Panc1 (cell line): ENCODE data around the gene ADARB2. TPM values are rescaled to one million over a fixed set of nuclear protein-coding genes. Genes with fewer than 3 reads are reported as not detected.

ENCODE experiments used
- ATAC-seq: fragments of 200-7000 bp; cut with Tn5 transposase; 2 replicates; pipeline ENCODE4 v1.9.1; 2020; ENCODE audit warnings: mild to moderate bottlenecking, moderate library complexity
- BruUV-seq: library from RNA; stranded (reverse); fragments of 400-500 nt; replicated peaks from 2 replicates; lab custom pipeline; 2021; lab: Mats Ljungman, UMichigan
- CTCF ChIA-PET: fragments of 300-600 bp; sonication (Branson Sonifier 250); formaldehyde crosslinking; loops from one replicate; lab custom pipeline; 2022; ENCODE audit warnings: antibody characterized with exemption; lab: Charles Lee
- POLR2A ChIA-PET: fragments of 300-600 bp; sonication (Branson Sonifier 250); formaldehyde crosslinking; loops from one replicate; lab custom pipeline; 2022; ENCODE audit warnings: antibody characterized with exemption; lab: Charles Lee
- DNase-seq: peaks from one replicate; pipeline ENCODE4 v3.0.0-alpha.2; 2010; ENCODE audit warnings: low read depth, low spot score
- H3K27ac ChIP-seq: 2 replicates; pipeline ENCODE4 v1.5.1; 2011; ENCODE audit warnings: mild to moderate bottlenecking, low read length, inconsistent platforms
- H3K27me3 ChIP-seq: fragments of 200-500 bp; sonication (Bioruptor generic); 2 replicates; pipeline ENCODE4 v1.6.0; 2014; ENCODE audit warnings: low read length, inconsistent platforms; ENCODE audit not compliant: control insufficient read depth, insufficient read depth
- H3K36me3 ChIP-seq: fragments of 200-500 bp; sonication (Bioruptor generic); 2 replicates; pipeline ENCODE4 v1.5.1; 2014; ENCODE audit warnings: inconsistent platforms, mild to moderate bottlenecking, low read length, moderate library complexity; ENCODE audit not compliant: control insufficient read depth, insufficient read depth
- H3K4me1 ChIP-seq: 2 replicates; pipeline ENCODE4 v1.5.1; 2011; ENCODE audit warnings: inconsistent platforms, mild to moderate bottlenecking, low read length, moderate library complexity; ENCODE audit not compliant: control insufficient read depth, insufficient read depth
- H3K4me3 ChIP-seq, 2 experiments: 2 replicates each; pipeline ENCODE4 v1.5.1; 2011 to 2012; ENCODE audit warnings: low read depth in 2 of 2, low read length in 2 of 2, mild to moderate bottlenecking in 2 of 2, inconsistent platforms in 1 of 2, moderate library complexity in 1 of 2
- H3K9me3 ChIP-seq: fragments of 200-500 bp; sonication (Bioruptor generic); 2 replicates; pipeline ENCODE4 v1.5.1; 2014; ENCODE audit warnings: low read depth, mild to moderate bottlenecking, inconsistent platforms, low read length, moderate library complexity; ENCODE audit not compliant: control insufficient read depth, insufficient read depth
- POLR2AphosphoS5 ChIP-seq: IDR thresholded peaks from 2 replicates; pipeline ENCODE4 v1.6.1; 2012; ENCODE audit warnings: mild to moderate bottlenecking, low read depth, low read length, moderate library complexity
- REST ChIP-seq, 2 experiments: IDR thresholded peaks; 2 replicates each; pipeline ENCODE4 v1.6.1; 2011 to 2012; ENCODE audit warnings: low read depth in 2 of 2, control low read depth in 1 of 2, low read length in 1 of 2, mild to moderate bottlenecking in 1 of 2, moderate library complexity in 1 of 2; ENCODE audit not compliant: insufficient read depth in 1 of 2
- SIN3A ChIP-seq: IDR thresholded peaks from 2 replicates; pipeline ENCODE4 v1.6.1; 2012; ENCODE audit warnings: low read depth, mild to moderate bottlenecking, low read length, moderate library complexity, borderline replicate concordance; ENCODE audit not compliant: insufficient read depth
- TCF7L2 ChIP-seq: IDR thresholded peaks from 2 replicates; pipeline ENCODE4 v1.6.1; 2011; ENCODE audit warnings: mild to moderate bottlenecking, low read depth, low read length, inconsistent platforms
- in situ Hi-C: cut with HindIII; loops from 2 replicates; pipeline ENCODE4 v1.10.0; 2016; ENCODE audit warnings: low sequenced_read_pairs, low pct_unique_long_range_greater_than_20kb
- intact Hi-C: fragments of 100-400 bp; cut with micrococcal nuclease; formaldehyde crosslinking; loops from one replicate; pipeline ENCODE4 v1.10.0; 2022; ENCODE audit not compliant: unreplicated experiment
- total RNA-seq: library from RNA; stranded (reverse); gene quantifications from one replicate; pipeline ENCODE4 v1.2.1, GENCODE V29; 2021; ENCODE audit not compliant: unreplicated experiment
- TF ChIP-seq, protein P1 (sequence below): fragments of 450-650 bp; IDR thresholded peaks from 2 replicates; pipeline ENCODE4 v1.5.1; 2017; ENCODE audit warnings: mild to moderate bottlenecking

ADARB2 gene
- total RNA-seq, 1 experiment from 2014 or later, result 0.31 TPM

DNA sequence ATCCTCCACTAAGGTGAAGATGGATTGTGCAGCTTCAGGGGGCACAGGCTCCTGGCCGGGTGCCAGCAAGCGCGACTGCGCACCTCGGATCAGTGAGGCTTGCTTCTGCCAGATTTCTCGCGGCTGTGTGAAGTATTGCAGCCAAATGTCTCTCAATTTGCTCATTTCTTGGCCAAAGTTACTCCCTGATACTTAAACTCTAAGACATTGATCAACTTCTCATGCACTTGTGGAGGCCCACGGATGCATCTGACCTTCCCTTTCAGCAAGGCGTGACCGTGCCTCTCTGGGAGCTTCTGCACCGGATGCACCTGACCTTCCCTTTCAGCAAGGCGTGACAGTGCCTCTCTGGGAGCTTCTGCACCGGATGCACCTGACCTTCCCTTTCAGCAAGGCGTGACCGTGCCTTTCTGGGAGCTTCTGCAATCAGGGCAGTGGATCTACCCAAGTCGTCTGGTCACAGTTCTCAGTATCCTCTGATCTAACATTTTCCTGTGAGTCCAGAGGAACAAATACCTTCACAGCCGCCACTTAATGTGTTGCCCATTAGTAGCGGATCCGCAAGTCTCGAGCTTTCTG is 248.3 kb downstream of the ADARB2 start:
- no peaks in the 10 kb centered on the region for H3K36me3 ChIP-seq
- no peak overlapping the region for H3K27ac ChIP-seq
- TF ChIP-seq TCF7L2 (no peak), SIN3A (no peak), REST (IDR thresholded peaks at IDR 0.05; ENCODE audit: insufficient read depth in 1 of 2, low read depth in 2 of 2, low read length in 1 of 2) (no peak), POLR2AphosphoS5 (no peak)
- TF ChIP-seq, protein P1, sequence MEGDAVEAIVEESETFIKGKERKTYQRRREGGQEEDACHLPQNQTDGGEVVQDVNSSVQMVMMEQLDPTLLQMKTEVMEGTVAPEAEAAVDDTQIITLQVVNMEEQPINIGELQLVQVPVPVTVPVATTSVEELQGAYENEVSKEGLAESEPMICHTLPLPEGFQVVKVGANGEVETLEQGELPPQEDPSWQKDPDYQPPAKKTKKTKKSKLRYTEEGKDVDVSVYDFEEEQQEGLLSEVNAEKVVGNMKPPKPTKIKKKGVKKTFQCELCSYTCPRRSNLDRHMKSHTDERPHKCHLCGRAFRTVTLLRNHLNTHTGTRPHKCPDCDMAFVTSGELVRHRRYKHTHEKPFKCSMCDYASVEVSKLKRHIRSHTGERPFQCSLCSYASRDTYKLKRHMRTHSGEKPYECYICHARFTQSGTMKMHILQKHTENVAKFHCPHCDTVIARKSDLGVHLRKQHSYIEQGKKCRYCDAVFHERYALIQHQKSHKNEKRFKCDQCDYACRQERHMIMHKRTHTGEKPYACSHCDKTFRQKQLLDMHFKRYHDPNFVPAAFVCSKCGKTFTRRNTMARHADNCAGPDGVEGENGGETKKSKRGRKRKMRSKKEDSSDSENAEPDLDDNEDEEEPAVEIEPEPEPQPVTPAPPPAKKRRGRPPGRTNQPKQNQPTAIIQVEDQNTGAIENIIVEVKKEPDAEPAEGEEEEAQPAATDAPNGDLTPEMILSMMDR, result no peak
- no TSS peak for BruUV-seq
- H3K27me3 ChIP-seq, result no peaks in the 10 kb centered on the region
- POLR2A ChIA-PET, result no interaction called here
- no peak overlapping the region for H3K4me3 ChIP-seq
- ATAC-seq (no peak), DNase-seq (no peak)
- H3K4me1 ChIP-seq, result no peaks in the 10 kb centered on the region
- H3K9me3 ChIP-seq, result no peaks in the 10 kb centered on the region
- intact Hi-C loops, result no loop called here
- CTCF ChIA-PET, result no interaction called here
- in situ Hi-C loops, result no loop called here

DNA sequence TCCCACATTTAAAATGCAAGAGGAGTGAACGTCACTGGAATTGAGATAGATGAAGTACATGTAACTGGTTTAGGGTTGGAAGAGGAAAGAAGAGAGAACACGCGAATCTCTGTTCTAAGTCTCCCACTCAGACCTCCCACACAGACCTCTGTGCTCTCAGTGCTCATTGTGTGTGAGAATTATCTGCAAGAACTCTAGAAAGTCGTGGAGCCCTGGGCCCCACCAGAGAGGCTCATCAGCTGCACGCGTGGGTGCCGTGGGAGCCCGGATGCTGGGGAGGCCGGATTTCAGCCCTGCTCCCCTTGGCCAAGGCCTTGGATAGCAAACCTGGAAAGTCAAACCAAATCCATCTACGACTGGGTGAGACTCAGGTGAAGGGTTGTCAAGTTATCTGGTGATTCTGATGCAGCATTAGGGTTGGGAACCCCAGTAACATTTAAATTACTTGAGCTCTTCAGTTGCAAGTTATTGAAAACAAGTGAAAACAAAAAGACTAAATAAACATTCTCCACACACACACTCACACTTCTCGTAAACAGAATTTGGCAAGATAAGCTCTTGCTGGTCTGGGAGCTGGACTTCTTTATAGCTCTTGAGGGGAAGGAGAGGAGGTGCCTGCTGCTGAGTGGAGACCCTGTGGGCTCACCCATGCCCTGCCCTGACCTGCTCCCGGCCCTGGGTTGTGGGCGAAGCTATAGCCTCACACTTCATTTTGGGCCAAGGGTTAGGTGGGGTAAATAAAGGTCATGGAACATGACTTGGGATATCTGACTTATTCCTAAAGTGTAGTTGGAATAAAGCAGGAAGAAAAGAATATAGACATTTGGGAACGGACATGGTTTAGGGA is 250.3 kb downstream of the ADARB2 start:
- Histone ChIP-seq H3K9me3 (no peaks in the 10 kb centered on the region), H3K4me1 (no peaks in the 10 kb centered on the region), H3K36me3 (no peaks in the 10 kb centered on the region), H3K27ac (no peak overlapping the region), H3K4me3 (no peak overlapping the region), H3K27me3 (peaks cover 2% of the 10 kb centered on the region; the same call in 1 of the 2 replicates)
- no peak for DNase-seq
- CTCF ChIA-PET, result no interaction called here
- POLR2A ChIA-PET, result no interaction called here
- intact Hi-C loops, result no loop called here
- TF ChIP-seq, protein P1, result no peak
- ATAC-seq, result no peak
- in situ Hi-C loops, result no loop called here
- no TSS peak for BruUV-seq
